Lung (tissue), 12 donors: ENCODE data around the gene C14orf119. TPM values are rescaled to one million over a fixed set of nuclear protein-coding genes. Genes with fewer than 3 reads are reported as not detected.

Source experiments
- ATAC-seq: fragments of 200-7000 bp; cut with Tn5 transposase; one replicate; pipeline ENCODE4 v1.9.1; 2020; ENCODE audit warnings: moderate number of reproducible peaks; ENCODE audit not compliant: insufficient read depth, low FRiP score
- DNase-seq, 3 donors: peaks; one replicate each; pipeline ENCODE4 v3.0.0-alpha.2; 2013 to 2017
- H3K27ac ChIP-seq, 2 donors: one replicate each; pipeline ENCODE4 v1.5.1; 2013; ENCODE audit warnings: mild to moderate bottlenecking in 2 of 2, moderate library complexity in 2 of 2, control low read depth in 1 of 2, inconsistent platforms in 1 of 2, low read depth in 1 of 2, low read length in 1 of 2
- H3K27me3 ChIP-seq, 3 donors: one replicate each; pipeline ENCODE4 v1.5.1; 2013; ENCODE audit warnings: low read length in 2 of 3; ENCODE audit not compliant: control insufficient read depth in 3 of 3, insufficient read depth in 3 of 3
- H3K36me3 ChIP-seq, 4 donors: one replicate each; pipeline ENCODE4 v1.5.1; 2013; ENCODE audit warnings: low read length in 4 of 4, mild to moderate bottlenecking in 1 of 4, moderate library complexity in 1 of 4; ENCODE audit not compliant: control insufficient read depth in 4 of 4, insufficient read depth in 4 of 4
- H3K4me1 ChIP-seq, 5 donors: one replicate each; pipeline ENCODE4 v1.5.1; 2013; ENCODE audit warnings: low read length in 5 of 5, mild to moderate bottlenecking in 2 of 5, moderate library complexity in 1 of 5; ENCODE audit not compliant: control insufficient read depth in 5 of 5, insufficient read depth in 5 of 5
- H3K4me3 ChIP-seq: one replicate; pipeline ENCODE4 v1.5.1; 2013; ENCODE audit warnings: mild to moderate bottlenecking, control low read depth, moderate library complexity
- H3K9ac ChIP-seq, 2 donors: one replicate each; pipeline ENCODE4 v1.5.1; 2013; ENCODE audit warnings: low read length in 2 of 2, control low read depth in 1 of 2; ENCODE audit not compliant: insufficient read depth in 1 of 2
- H3K9me3 ChIP-seq, 4 donors: one replicate each; pipeline ENCODE4 v1.5.1; 2013; ENCODE audit warnings: low read length in 3 of 4, mild to moderate bottlenecking in 1 of 4, moderate library complexity in 1 of 4; ENCODE audit not compliant: control insufficient read depth in 4 of 4, insufficient read depth in 3 of 4
- WGBS, 2 donors: extraction: QIAGEN DNeasy Blood & Tissue Kit; methylation state at CpG; one replicate each; pipeline ENCODE4 v1.1.7; 2013; 5-methylcytosine and 5-hydroxymethylcytosine counted together
- polyA plus RNA-seq, 2 donors: library from polyadenylated mRNA; stranded (reverse); fragments of 200-250 nt; gene quantifications; one replicate each; pipeline ENCODE4 v1.2.1, GENCODE V29; 2013
- total RNA-seq, 2 donors: library from RNA; depleted of rRNA in 1 of 2; stranded (reverse); fragments of >200 nt in 1 of 2; gene quantifications; one replicate each; pipeline ENCODE4 v1.2.1, GENCODE V29; 2014 to 2021
- TF ChIP-seq, protein P1 (sequence below): IDR thresholded peaks from 2 replicates; pipeline ENCODE4 v1.5.1; 2012; ENCODE audit warnings: mild to moderate bottlenecking; ENCODE audit errors: control extremely low read depth, extremely low read depth
- donor health status: control.
- donor health status: control.
- donor health status: Bipolar disorder and iron deficiency.
- donor health status: healthy.
- donor health status: DM: yes; HTN: yes; CAD: no.

C14orf119 gene
- total and polyA plus RNA-seq, 4 donors = 23.9 to 64.9 (median 41.4) TPM

DNA sequence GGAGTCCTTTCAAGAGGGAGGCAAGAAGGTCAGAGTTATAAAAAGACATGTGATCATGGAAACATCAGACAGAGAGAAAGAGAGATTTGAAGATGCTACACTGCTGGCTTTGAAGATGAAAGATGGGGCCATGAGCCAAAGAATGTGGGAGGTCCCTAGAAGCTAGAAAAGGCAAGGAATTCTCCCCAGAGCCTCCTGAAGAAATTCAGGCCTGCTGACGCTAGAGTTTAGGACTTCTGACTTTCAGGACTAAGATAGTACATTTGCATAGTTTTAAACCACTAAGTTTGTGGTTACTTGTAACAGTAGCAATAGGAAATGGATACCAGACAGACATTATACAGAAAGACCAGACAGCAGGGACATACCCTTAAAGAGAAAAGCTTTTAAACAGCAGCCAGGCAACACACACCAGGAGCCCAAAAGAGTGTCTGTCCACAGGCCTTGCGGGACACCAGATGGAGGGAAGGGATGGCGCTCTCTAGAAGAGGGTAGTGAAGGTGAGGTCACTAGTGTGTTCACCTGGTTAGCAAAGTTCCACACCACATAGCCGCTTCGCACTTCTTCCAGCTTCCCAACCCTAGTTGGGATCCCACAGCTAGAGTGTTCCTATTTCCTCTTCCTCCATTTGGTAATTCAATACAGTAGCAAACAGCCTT, 53.4 kb downstream of the C14orf119 start:
- Histone ChIP-seq H3K9ac (no peak overlapping the region), H3K4me3 (no peak overlapping the region), H3K9me3 (no peaks in the 10 kb centered on the region), H3K4me1 (peaks cover 0 to 12% (median 3%) of the 10 kb centered on the region in 5 donors), H3K27me3 (no peaks in the 10 kb centered on the region), H3K27ac (peak overlapping the region in 1 of 2 donors; percentile 21), H3K36me3 (peaks cover 0 to 38% (median 14%) of the 10 kb centered on the region in 4 donors)
- no peak for ATAC-seq
- WGBS, 2 donors = 94 to 98% methylated on average over 5 of the region's 5 CpGs
- DNase-seq = no peak
- TF ChIP-seq, protein P1, sequence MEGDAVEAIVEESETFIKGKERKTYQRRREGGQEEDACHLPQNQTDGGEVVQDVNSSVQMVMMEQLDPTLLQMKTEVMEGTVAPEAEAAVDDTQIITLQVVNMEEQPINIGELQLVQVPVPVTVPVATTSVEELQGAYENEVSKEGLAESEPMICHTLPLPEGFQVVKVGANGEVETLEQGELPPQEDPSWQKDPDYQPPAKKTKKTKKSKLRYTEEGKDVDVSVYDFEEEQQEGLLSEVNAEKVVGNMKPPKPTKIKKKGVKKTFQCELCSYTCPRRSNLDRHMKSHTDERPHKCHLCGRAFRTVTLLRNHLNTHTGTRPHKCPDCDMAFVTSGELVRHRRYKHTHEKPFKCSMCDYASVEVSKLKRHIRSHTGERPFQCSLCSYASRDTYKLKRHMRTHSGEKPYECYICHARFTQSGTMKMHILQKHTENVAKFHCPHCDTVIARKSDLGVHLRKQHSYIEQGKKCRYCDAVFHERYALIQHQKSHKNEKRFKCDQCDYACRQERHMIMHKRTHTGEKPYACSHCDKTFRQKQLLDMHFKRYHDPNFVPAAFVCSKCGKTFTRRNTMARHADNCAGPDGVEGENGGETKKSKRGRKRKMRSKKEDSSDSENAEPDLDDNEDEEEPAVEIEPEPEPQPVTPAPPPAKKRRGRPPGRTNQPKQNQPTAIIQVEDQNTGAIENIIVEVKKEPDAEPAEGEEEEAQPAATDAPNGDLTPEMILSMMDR = no peak

DNA sequence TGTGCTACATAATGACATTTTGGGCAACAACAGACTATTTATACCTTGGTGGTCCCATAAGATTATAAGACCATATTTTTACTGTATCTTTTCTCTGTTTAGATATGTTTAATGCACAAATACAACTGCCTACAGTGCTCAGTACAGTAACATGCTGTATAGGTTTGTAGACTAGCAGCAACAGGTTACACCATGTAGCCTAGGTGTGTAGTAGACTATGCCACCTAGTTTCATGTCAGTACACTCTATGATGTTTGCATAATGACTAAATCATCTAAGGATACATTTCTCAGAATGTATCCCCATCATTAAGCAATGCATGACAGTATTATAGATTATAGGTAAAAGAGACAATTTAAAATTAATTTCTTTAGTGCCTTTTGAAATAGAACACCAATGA, 54.4 kb downstream of the C14orf119 start:
- TF ChIP-seq, protein P1 = no peak
- Histone ChIP-seq H3K9me3 (no peaks in the 10 kb centered on the region), H3K4me3 (no peak overlapping the region), H3K27ac (no peak overlapping the region), H3K36me3 (peaks cover 0 to 38% (median 13%) of the 10 kb centered on the region in 4 donors), H3K4me1 (peaks cover 0 to 22% (median 8%) of the 10 kb centered on the region in 5 donors), H3K9ac (no peak overlapping the region), H3K27me3 (no peaks in the 10 kb centered on the region)
- ATAC-seq = no peak
- DNase-seq = no peak

Other genes starting within 250 kb of the C14orf119 start
- gene LRP10, start 223.8 kb upstream of the C14orf119 start, total RNA-seq = 100 to 1,000 TPM in 1 of 2 donors, 10 to 100 TPM in 1; 55.2 to 148 TPM
- gene LRP10, start 223.8 kb upstream of the C14orf119 start, polyA plus RNA-seq = 100 to 1,000 TPM in 1 of 2 donors, 10 to 100 TPM in 1; 25.7 to 133 TPM
- gene REM2, start 212.3 kb upstream of the C14orf119 start, total RNA-seq = under 1 TPM in 1 of 2 donors, not detected in 1; 0.92 TPM
- under 1 TPM; 0.88 to 0.98 TPM for gene REM2, start 212.3 kb upstream of the C14orf119 start, polyA plus RNA-seq
- 100 to 1,000 TPM in 1 of 2 donors, 10 to 100 TPM in 1; 85.3 to 104 TPM for gene RBM23, start 176.4 kb upstream of the C14orf119 start, total RNA-seq
- gene RBM23, start 176.4 kb upstream of the C14orf119 start, polyA plus RNA-seq = 10 to 100 TPM; 27.7 to 58.1 TPM
- 10 to 100 TPM; 45.6 to 54.7 TPM for gene PRMT5, start 166.1 kb upstream of the C14orf119 start, total RNA-seq
- 10 to 100 TPM; 19.2 to 56.5 TPM for gene PRMT5, start 166.1 kb upstream of the C14orf119 start, polyA plus RNA-seq
- 10 to 100 TPM; 47.2 to 49.0 TPM for gene HAUS4, start 138.4 kb upstream of the C14orf119 start, total RNA-seq
- 10 to 100 TPM; 28.3 to 45.5 TPM for gene HAUS4, start 138.4 kb upstream of the C14orf119 start, polyA plus RNA-seq
- gene AJUBA, start 113.0 kb upstream of the C14orf119 start, total RNA-seq = 10 to 100 TPM; 33.8 to 34.2 TPM
- 10 to 100 TPM in 1 of 2 donors, 1 to 10 TPM in 1; 7.2 to 23.7 TPM for gene AJUBA, start 113.0 kb upstream of the C14orf119 start, polyA plus RNA-seq
- gene C14orf93, start 85.4 kb upstream of the C14orf119 start, total RNA-seq = 10 to 100 TPM; 10.3 to 14.9 TPM
- gene C14orf93, start 85.4 kb upstream of the C14orf119 start, polyA plus RNA-seq = 1 to 10 TPM; 7.5 to 8.4 TPM
- gene PSMB5, start 60.6 kb upstream of the C14orf119 start, total RNA-seq = 100 to 1,000 TPM in 1 of 2 donors, 10 to 100 TPM in 1; 64.8 to 107 TPM
- 100 to 1,000 TPM in 1 of 2 donors, 10 to 100 TPM in 1; 94.6 to 147 TPM for gene PSMB5, start 60.6 kb upstream of the C14orf119 start, polyA plus RNA-seq
- not detected for gene PSMB11, start 53.3 kb upstream of the C14orf119 start, total RNA-seq
- gene PSMB11, start 53.3 kb upstream of the C14orf119 start, polyA plus RNA-seq = not detected
- gene CDH24, start 38.0 kb upstream of the C14orf119 start, total RNA-seq = 1 to 10 TPM; 4.2 to 4.6 TPM
- gene CDH24, start 38.0 kb upstream of the C14orf119 start, polyA plus RNA-seq = 1 to 10 TPM; 2.0 to 4.8 TPM
- 100 to 1,000 TPM; 125 to 154 TPM for gene ACIN1, start 369 bp upstream of the C14orf119 start, total RNA-seq
- gene ACIN1, start 369 bp upstream of the C14orf119 start, polyA plus RNA-seq = 100 to 1,000 TPM in 1 of 2 donors, 10 to 100 TPM in 1; 76.3 to 106 TPM
- not detected for gene CIROP, start 9.5 kb downstream of the C14orf119 start, total RNA-seq
- not detected for gene CIROP, start 9.5 kb downstream of the C14orf119 start, polyA plus RNA-seq
- gene CEBPE, start 23.8 kb downstream of the C14orf119 start, total RNA-seq = under 1 TPM in 1 of 2 donors, not detected in 1; 0.67 TPM
- 1 to 10 TPM in 1 of 2 donors, under 1 TPM in 1; 0.16 to 3.5 TPM for gene CEBPE, start 23.8 kb downstream of the C14orf119 start, polyA plus RNA-seq
- gene SLC7A8, start 88.2 kb downstream of the C14orf119 start, total RNA-seq = 10 to 100 TPM; 54.4 to 74.0 TPM
- 10 to 100 TPM; 28.1 to 29.5 TPM for gene SLC7A8, start 88.2 kb downstream of the C14orf119 start, polyA plus RNA-seq
- not detected for gene RNF212B, start 142.4 kb downstream of the C14orf119 start, total RNA-seq
- under 1 TPM in 1 of 2 donors, not detected in 1; 0.09 TPM for gene RNF212B, start 142.4 kb downstream of the C14orf119 start, polyA plus RNA-seq
- 10 to 100 TPM in 1 of 2 donors, 1 to 10 TPM in 1; 6.1 to 13.4 TPM for gene HOMEZ, start 190.6 kb downstream of the C14orf119 start, total RNA-seq
- 1 to 10 TPM; 6.9 to 9.8 TPM for gene HOMEZ, start 190.6 kb downstream of the C14orf119 start, polyA plus RNA-seq
- 10 to 100 TPM in 1 of 2 donors, 1 to 10 TPM in 1; 7.5 to 14.5 TPM for gene PPP1R3E, start 207.4 kb downstream of the C14orf119 start, total RNA-seq
- gene PPP1R3E, start 207.4 kb downstream of the C14orf119 start, polyA plus RNA-seq = 10 to 100 TPM in 1 of 2 donors, 1 to 10 TPM in 1; 7.1 to 16.4 TPM
- gene BCL2L2, start 211.3 kb downstream of the C14orf119 start, total RNA-seq = 10 to 100 TPM; 20.8 to 52.8 TPM
- gene BCL2L2, start 211.3 kb downstream of the C14orf119 start, polyA plus RNA-seq = 10 to 100 TPM; 31.0 to 48.6 TPM
- 100 to 1,000 TPM in 1 of 2 donors, 10 to 100 TPM in 1; 66.0 to 116 TPM for gene PABPN1, start 226.0 kb downstream of the C14orf119 start, total RNA-seq
- gene PABPN1, start 226.0 kb downstream of the C14orf119 start, polyA plus RNA-seq = 100 to 1,000 TPM in 1 of 2 donors, 10 to 100 TPM in 1; 88.8 to 183 TPM